H1 (cell line): ENCODE measurements around the gene RNF225.

ENCODE experiments used
- POLR2A ChIP-seq, 2 experiments: IDR thresholded peaks; 1 replicate in 1 of 2; 2 replicates in 1 of 2; pipeline ENCODE4 v1.6.1; 2011; ENCODE audit warnings: low read depth in 2 of 2, low read length in 2 of 2, mild to moderate bottlenecking in 2 of 2; ENCODE audit errors: control extremely low read depth in 1 of 2
- RFX5 ChIP-seq: IDR thresholded peaks from 2 replicates; pipeline ENCODE4 v1.6.1; 2011; ENCODE audit warnings: low read depth, low read length, improper control_type of control experiment, borderline replicate concordance

DNA sequence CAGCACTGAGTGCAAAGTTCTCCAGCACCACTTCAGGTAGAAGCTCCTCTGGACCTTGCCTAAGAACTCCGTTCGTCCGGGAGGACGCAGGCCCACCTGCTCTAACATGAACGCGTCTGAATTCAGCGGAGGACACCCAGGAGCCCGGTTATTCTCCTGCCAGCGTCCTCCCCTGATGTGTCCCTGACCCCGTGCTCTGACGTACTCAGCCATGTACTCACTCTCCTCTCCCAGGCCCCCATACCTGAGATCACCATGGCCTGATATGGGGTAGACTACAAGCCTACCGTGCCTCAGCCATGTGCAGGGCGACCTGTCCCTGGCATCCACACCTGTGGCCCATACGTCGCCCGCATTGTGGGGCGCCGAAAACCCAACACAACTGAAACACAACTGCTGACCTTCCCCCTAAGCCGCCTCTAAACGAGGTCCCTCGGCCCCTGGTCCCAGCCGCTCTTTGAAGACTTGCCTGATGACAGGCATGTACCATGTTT is 12.2 kb downstream of the RNF225 start:
- TF ChIP-seq RFX5, result no peak
- TF ChIP-seq POLR2A (IDR thresholded peaks at IDR 0.05; ENCODE audit: control extremely low read depth in 1 of 2, low read depth in 2 of 2, low read length in 2 of 2), result no peak
